Measurements from ENCODE around the gene ZPR1. TPM values are rescaled to one million over a fixed set of nuclear protein-coding genes. Genes with fewer than 3 reads are reported as not detected.

The ZPR1 gene
- total RNA-seq, 2 experiments from 2014 or later, result 89.9 TPM

DNA sequence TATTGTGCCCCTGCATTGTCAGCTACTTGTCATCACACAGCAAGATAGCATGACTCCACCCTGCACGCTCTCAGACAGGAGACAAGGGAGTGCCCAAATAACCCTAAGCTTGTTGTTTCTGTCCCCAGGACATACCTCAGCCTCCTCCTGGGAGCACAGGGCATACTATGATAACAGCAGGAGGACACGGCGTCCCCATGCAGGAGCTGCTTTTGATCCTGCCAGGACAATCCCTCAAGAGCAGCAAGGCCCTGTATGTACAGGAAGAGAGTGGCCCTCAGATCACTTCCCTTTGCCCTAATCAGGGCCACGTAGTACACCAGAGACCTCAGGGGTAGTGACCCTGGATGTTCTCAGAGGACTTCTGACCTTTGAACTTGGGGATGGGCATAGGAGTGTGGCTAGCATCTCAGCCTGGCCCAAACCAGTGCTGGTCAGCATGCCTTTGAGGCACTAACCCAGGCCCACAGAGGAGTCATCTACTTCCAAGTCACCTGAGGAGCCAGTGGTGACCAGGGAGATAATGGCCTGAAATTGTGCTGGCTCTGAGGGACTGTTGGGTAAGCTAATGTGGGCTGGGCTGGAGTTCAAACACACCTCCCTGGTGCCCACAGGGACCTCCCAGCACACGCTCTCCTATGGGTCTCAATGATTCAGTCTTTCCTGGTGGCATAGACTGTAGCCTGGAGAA, 26.1 kb upstream of the ZPR1 start:
- CTCF ChIA-PET, result interaction anchor here (1.0 to 2.3 kb wide), 5 partner anchors 7 to 292 kb away, joined by 3 to 14 read pairs (median 3); no protein-coding TSS in a partner anchor
- no peaks in the 10 kb centered on the region for H3K4me1 Mint-ChIP-seq (ENCODE audit: low read depth)
- H3K4me3 Mint-ChIP-seq, result no peak overlapping the region
- no peak overlapping the region for H3K27ac Mint-ChIP-seq
- no peaks in the 10 kb centered on the region for H3K9me3 Mint-ChIP-seq
- H3K36me3 Mint-ChIP-seq (ENCODE audit: low read depth), result no peaks in the 10 kb centered on the region
- peaks cover 2% of the 10 kb centered on the region for H3K27me3 Mint-ChIP-seq
- POLR2A ChIA-PET, result no interaction called here
- ATAC-seq (no peak), DNase-seq (no peak)
- TF ChIP-seq, protein P1, sequence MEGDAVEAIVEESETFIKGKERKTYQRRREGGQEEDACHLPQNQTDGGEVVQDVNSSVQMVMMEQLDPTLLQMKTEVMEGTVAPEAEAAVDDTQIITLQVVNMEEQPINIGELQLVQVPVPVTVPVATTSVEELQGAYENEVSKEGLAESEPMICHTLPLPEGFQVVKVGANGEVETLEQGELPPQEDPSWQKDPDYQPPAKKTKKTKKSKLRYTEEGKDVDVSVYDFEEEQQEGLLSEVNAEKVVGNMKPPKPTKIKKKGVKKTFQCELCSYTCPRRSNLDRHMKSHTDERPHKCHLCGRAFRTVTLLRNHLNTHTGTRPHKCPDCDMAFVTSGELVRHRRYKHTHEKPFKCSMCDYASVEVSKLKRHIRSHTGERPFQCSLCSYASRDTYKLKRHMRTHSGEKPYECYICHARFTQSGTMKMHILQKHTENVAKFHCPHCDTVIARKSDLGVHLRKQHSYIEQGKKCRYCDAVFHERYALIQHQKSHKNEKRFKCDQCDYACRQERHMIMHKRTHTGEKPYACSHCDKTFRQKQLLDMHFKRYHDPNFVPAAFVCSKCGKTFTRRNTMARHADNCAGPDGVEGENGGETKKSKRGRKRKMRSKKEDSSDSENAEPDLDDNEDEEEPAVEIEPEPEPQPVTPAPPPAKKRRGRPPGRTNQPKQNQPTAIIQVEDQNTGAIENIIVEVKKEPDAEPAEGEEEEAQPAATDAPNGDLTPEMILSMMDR (IDR thresholded peaks at IDR 0.05), result no peak
- intact Hi-C loops (cut with micrococcal nuclease), result no loop called here

DNA sequence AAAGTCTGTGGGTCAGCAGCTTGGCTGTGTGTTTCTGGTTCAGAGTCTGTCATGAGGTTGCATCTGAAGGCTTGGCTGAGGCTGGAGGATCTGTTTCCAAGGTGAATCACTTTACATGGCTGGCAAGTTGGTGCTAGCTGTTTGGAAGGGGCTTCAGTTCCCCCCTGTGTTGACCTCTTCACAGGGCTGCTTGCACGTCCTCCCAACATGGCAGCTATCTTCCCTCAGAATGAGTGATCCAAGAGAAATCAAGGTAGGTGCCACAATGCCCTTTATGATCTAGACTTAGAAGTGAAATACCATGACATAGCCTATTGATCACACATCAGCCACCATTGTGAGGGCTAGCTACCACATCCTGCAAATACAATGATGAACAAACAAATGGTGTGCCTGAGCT, 25.3 kb upstream of the ZPR1 start:
- no peak overlapping the region for H3K27ac Mint-ChIP-seq
- ATAC-seq (no peak), DNase-seq (no peak)
- POLR2A ChIA-PET, result interaction anchor here (0.8 kb wide), 1 partner anchor 22 kb away, joined by 3 read pairs; no protein-coding TSS in a partner anchor
- intact Hi-C loops (cut with micrococcal nuclease), result no loop called here
- H3K4me3 Mint-ChIP-seq, result no peak overlapping the region
- no peaks in the 10 kb centered on the region for H3K4me1 Mint-ChIP-seq (ENCODE audit: low read depth)
- CTCF ChIA-PET, result interaction anchor here (1.0 to 2.3 kb wide), 8 partner anchors 8 to 293 kb away, joined by 3 to 14 read pairs (median 4); partner anchors contain the start of gene APOA5
- no peaks in the 10 kb centered on the region for H3K36me3 Mint-ChIP-seq (ENCODE audit: low read depth)
- TF ChIP-seq, protein P1 (IDR thresholded peaks at IDR 0.05), result no peak
- H3K27me3 Mint-ChIP-seq, result peaks cover 2% of the 10 kb centered on the region
- H3K9me3 Mint-ChIP-seq, result no peaks in the 10 kb centered on the region

DNA sequence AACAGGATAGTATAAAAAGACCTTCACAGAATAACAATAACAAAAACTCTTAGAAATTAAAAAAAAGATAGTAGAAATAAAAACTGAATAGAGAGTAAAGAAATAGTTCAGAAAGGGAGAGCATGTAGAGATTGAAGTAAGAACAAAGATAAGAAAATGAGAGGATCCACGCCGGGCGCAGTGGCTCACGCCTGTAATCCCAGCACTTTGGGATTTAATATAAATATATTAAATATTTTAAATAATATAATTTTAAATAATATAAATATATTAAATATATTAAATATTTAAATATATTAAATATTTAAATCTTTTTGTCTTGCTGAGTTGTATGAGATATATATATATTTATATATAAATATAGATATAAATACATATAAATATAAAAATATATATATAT, 24.3 kb upstream of the ZPR1 start:
- Mint-ChIP-seq H3K4me1 (ENCODE audit: low read depth) (no peaks in the 10 kb centered on the region), H3K36me3 (ENCODE audit: low read depth) (no peaks in the 10 kb centered on the region), H3K9me3 (no peaks in the 10 kb centered on the region), H3K27me3 (peaks cover 2% of the 10 kb centered on the region), H3K4me3 (no peak overlapping the region), H3K27ac (no peak overlapping the region)
- ChIA-PET CTCF (interaction anchor here (1.0 to 2.3 kb wide), 4 partner anchors 10 to 23 kb away, joined by 4 to 14 read pairs (median 4); partner anchors contain the start of gene APOA5), POLR2A (interaction anchor here (0.8 kb wide), 1 partner anchor 23 kb away, joined by 3 read pairs; no protein-coding TSS in a partner anchor)
- ATAC-seq (no peak), DNase-seq (no peak)
- TF ChIP-seq, protein P1 (IDR thresholded peaks at IDR 0.05), result no peak
- intact Hi-C loops (cut with micrococcal nuclease), result no loop called here

DNA sequence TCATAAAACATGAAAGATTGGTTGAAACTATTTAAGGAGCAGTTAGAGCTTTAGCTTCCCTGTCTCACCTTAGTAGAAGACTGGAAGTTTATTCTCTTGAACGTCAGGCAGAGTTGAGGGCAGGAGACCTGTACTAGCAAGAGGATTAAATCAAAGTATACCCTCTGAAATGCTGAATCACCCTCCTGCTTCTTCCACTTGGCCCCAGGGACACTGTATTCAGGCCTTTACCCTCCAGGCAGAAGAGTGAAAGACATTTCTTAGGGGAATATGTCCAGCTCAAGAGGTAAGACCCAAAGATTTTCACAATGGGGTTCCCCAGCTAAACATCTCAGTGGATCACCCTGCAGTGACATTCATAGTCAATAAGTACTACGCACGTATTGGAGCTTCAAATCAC, 23.4 kb upstream of the ZPR1 start:
- no peak overlapping the region for H3K27ac Mint-ChIP-seq
- H3K36me3 Mint-ChIP-seq (ENCODE audit: low read depth), result no peaks in the 10 kb centered on the region
- H3K4me3 Mint-ChIP-seq, result no peak overlapping the region
- H3K4me1 Mint-ChIP-seq (ENCODE audit: low read depth), result no peaks in the 10 kb centered on the region
- ChIA-PET CTCF (interaction anchor here (1.6 to 2.5 kb wide), 2 partner anchors 20 to 25 kb away, joined by 5 to 13 read pairs; partner anchors contain the start of gene APOA5), POLR2A (no interaction called here)
- intact Hi-C loops (cut with micrococcal nuclease), result no loop called here
- ATAC-seq (no peak), DNase-seq (no peak)
- TF ChIP-seq, protein P1 (IDR thresholded peaks at IDR 0.05), result no peak
- H3K27me3 Mint-ChIP-seq, result peaks cover 2% of the 10 kb centered on the region
- no peaks in the 10 kb centered on the region for H3K9me3 Mint-ChIP-seq
